OCI-LY3 (cell line): ENCODE results near the gene SPATS2L.
"Not testable (repeated sequence)": the region's sequence is repeated elsewhere in the genome, so short reads cannot be mapped to it uniquely, and the experiment has no call there.

Experiments used
- H2AFZ ChIP-seq: fragments of 200-600, 300-600 bp; shearing (Covaris generic); 2 replicates; pipeline ENCODE4 v1.6.0; 2014; ENCODE audit warnings: antibody characterized with exemption, low read depth, low read length
- H3K27ac ChIP-seq: fragments of 200-600, 300-600 bp; sonication (generic); 2 replicates; pipeline ENCODE4 v1.5.1; 2014; ENCODE audit warnings: mild to moderate bottlenecking, low read length, moderate library complexity, mixed read lengths
- H3K27me3 ChIP-seq: fragments of 200-600, 300-600 bp; sonication (generic); 2 replicates; pipeline ENCODE4 v1.6.1; 2014; ENCODE audit warnings: low read depth, low read length, mixed read lengths
- H3K36me3 ChIP-seq: fragments of 200-600, 300-600 bp; sonication (generic); replicated peaks from 2 replicates; pipeline ENCODE3; 2014; ENCODE audit warnings: low read depth, low read length, mixed read lengths
- H3K4me1 ChIP-seq: fragments of 300-600, 200-600 bp; sonication (generic); 2 replicates; pipeline ENCODE4 v1.6.1; 2014; ENCODE audit warnings: low read length, mixed read lengths
- H3K4me2 ChIP-seq: fragments of 200-600, 300-600 bp; sonication (generic); 2 replicates; pipeline ENCODE4 v1.6.1; 2014; ENCODE audit warnings: low read length, mixed read lengths
- H3K4me3 ChIP-seq: fragments of 300-600, 200-600 bp; sonication (generic); 2 replicates; pipeline ENCODE4 v1.5.1; 2014; ENCODE audit warnings: antibody characterized with exemption, mild to moderate bottlenecking, low read length, moderate library complexity
- H3K79me2 ChIP-seq: fragments of 300-600, 200-600 bp; shearing (Covaris generic); 2 replicates; pipeline ENCODE4 v1.6.1; 2014; ENCODE audit warnings: mild to moderate bottlenecking, low read length, mixed read lengths
- H3K9ac ChIP-seq: fragments of 300-600, 200-600 bp; shearing (Covaris generic); 2 replicates; pipeline ENCODE4 v1.6.0; 2014; ENCODE audit warnings: mild to moderate bottlenecking, low read length, moderate library complexity
- H3K9me3 ChIP-seq: fragments of 200-600, 300-600 bp; shearing (Covaris generic); 2 replicates; pipeline ENCODE4 v1.6.1; 2014; ENCODE audit warnings: low read length, mixed read lengths; ENCODE audit not compliant: insufficient read depth
- H4K20me1 ChIP-seq: fragments of 200-600, 300-600 bp; sonication (generic); 2 replicates; pipeline ENCODE4 v1.6.1; 2016; ENCODE audit warnings: low read length, mixed read lengths; ENCODE audit not compliant: insufficient read depth
- EZH2phosphoT487 ChIP-seq: fragments of 200-600 bp; shearing (Covaris generic); IDR thresholded peaks from 2 replicates; pipeline ENCODE4 v1.6.1; 2018; ENCODE audit warnings: antibody characterized with exemption, mixed run types, low read depth
- TF ChIP-seq, protein P1 (sequence below): fragments of 200-600, 300-600 bp; sonication (generic); IDR thresholded peaks from 2 replicates; pipeline ENCODE4 v1.5.1; 2014; ENCODE audit warnings: antibody characterized with exemption, low read length, low read depth

The SPATS2L gene

DNA sequence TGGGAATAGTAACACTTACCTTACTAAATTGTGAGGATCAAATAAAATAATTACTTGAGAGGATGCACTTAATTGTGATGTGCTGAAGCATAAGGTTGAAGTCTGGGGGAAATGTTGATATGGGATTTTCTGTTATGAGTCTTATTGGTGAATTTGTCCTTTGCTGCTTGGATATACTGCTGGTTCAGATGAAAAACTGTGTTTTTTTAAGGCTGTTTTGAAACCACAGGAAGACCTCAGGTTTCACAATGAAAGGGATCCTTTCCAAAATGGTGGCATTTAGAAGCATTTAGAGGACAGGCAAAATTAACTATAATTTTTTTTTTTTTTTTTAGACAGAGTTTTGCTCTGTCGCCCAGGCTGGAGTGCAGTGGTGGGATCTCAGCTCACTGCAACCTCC is 34.9 kb downstream of the SPATS2L start:
- Histone ChIP-seq H2AFZ (no peak overlapping the region), H3K27me3 (no peaks in the 10 kb centered on the region), H3K4me1 (no peaks in the 10 kb centered on the region), H3K9me3 (no peaks in the 10 kb centered on the region), H3K4me2 (no peak overlapping the region), H3K4me3 (no peak overlapping the region), H4K20me1 (no peaks in the 10 kb centered on the region), H3K9ac (no peak overlapping the region), H3K36me3 (no peaks in the 10 kb centered on the region), H3K79me2 (no peaks in the 10 kb centered on the region), H3K27ac (no peak overlapping the region)
- no peak for TF ChIP-seq EZH2phosphoT487
- TF ChIP-seq, protein P1, sequence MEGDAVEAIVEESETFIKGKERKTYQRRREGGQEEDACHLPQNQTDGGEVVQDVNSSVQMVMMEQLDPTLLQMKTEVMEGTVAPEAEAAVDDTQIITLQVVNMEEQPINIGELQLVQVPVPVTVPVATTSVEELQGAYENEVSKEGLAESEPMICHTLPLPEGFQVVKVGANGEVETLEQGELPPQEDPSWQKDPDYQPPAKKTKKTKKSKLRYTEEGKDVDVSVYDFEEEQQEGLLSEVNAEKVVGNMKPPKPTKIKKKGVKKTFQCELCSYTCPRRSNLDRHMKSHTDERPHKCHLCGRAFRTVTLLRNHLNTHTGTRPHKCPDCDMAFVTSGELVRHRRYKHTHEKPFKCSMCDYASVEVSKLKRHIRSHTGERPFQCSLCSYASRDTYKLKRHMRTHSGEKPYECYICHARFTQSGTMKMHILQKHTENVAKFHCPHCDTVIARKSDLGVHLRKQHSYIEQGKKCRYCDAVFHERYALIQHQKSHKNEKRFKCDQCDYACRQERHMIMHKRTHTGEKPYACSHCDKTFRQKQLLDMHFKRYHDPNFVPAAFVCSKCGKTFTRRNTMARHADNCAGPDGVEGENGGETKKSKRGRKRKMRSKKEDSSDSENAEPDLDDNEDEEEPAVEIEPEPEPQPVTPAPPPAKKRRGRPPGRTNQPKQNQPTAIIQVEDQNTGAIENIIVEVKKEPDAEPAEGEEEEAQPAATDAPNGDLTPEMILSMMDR, result no peak

GRCh38 chr2:200342235-200342634 is 35.7 kb downstream of the SPATS2L start:
- no peaks in the 10 kb centered on the region for H4K20me1 ChIP-seq
- H3K27ac ChIP-seq, result no peak overlapping the region
- H3K4me1 ChIP-seq, result no peaks in the 10 kb centered on the region
- H2AFZ ChIP-seq, result no peak overlapping the region
- H3K79me2 ChIP-seq, result no peaks in the 10 kb centered on the region
- no peaks in the 10 kb centered on the region for H3K27me3 ChIP-seq
- no peaks in the 10 kb centered on the region for H3K9me3 ChIP-seq
- H3K4me2 ChIP-seq, result no peak overlapping the region
- no peak overlapping the region for H3K9ac ChIP-seq
- TF ChIP-seq EZH2phosphoT487, result no peak
- TF ChIP-seq, protein P1, result no peak
- H3K4me3 ChIP-seq, result no peak overlapping the region
- H3K36me3 ChIP-seq, result no peaks in the 10 kb centered on the region

DNA sequence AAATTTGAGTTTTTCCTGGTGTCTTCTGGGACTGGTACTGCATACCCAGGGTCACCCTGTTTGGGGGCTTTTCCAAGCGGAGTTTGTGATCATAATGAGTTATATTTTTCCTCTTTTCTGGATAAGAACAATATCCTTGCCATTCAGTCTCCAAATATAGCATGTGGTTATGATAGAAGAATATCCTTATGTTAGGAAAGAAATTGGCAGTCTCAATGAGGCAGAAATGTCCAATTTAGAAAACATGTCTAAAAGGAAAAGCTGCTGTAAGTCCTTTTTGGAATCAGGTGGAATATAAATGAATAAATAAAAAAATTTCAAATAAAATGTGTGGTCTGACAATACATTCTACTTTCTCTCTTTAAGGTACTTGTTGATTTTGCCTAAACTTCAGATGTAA is 36.2 kb downstream of the SPATS2L start:
- no peaks in the 10 kb centered on the region for H3K79me2 ChIP-seq
- H3K27me3 ChIP-seq, result no peaks in the 10 kb centered on the region
- no peaks in the 10 kb centered on the region for H4K20me1 ChIP-seq
- H3K27ac ChIP-seq, result no peak overlapping the region
- H3K4me2 ChIP-seq, result no peak overlapping the region
- H3K36me3 ChIP-seq, result no peaks in the 10 kb centered on the region
- TF ChIP-seq, protein P1, result no peak
- TF ChIP-seq EZH2phosphoT487, result no peak
- no peak overlapping the region for H3K9ac ChIP-seq
- no peaks in the 10 kb centered on the region for H3K9me3 ChIP-seq
- H2AFZ ChIP-seq, result no peak overlapping the region
- H3K4me1 ChIP-seq, result no peaks in the 10 kb centered on the region
- H3K4me3 ChIP-seq, result no peak overlapping the region

DNA sequence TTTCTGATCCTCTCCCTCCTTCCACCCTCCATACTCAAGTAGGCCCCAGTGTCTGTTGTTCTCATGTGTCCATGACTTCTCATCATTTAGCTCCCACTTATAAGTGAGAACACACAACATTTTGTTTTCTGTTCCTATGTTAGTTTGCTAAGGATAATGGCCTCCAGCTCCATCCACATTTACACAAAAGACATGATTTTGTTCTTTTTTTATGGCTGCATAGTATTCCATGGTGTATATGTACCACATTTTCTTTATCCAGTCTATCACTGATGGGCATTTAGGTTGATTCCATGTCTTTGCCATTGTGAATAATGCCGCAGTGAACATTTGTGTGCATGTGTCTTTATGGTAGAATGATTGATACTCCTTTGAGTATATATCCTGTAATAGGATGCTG is 37.7 kb downstream of the SPATS2L start:
- not testable (repeated sequence) for H3K9me3 ChIP-seq, H3K27ac ChIP-seq, H3K4me3 ChIP-seq, H3K79me2 ChIP-seq, H3K4me2 ChIP-seq, H4K20me1 ChIP-seq, H3K4me1 ChIP-seq, H3K9ac ChIP-seq, H3K27me3 ChIP-seq, H3K36me3 ChIP-seq, H2AFZ ChIP-seq

- Histone ChIP-seq H3K4me2 (no peak overlapping the region), H2AFZ (no peak overlapping the region), H3K4me1 (no peaks in the 10 kb centered on the region), H4K20me1 (no peaks in the 10 kb centered on the region), H3K36me3 (no peaks in the 10 kb centered on the region), H3K9ac (no peak overlapping the region), H3K27me3 (no peaks in the 10 kb centered on the region), H3K27ac (no peak overlapping the region), H3K9me3 (no peaks in the 10 kb centered on the region), H3K4me3 (no peak overlapping the region), H3K79me2 (no peaks in the 10 kb centered on the region)
- TF ChIP-seq EZH2phosphoT487, result no peak
- TF ChIP-seq, protein P1, result no peak
These were observed 39.5 kb downstream of the SPATS2L start for GRCh38 chr2:200345975-200346374.
